Neural crest cell (in vitro differentiated cells): ENCODE measurements around the gene ASIC4. TPM values are rescaled to one million over a fixed set of nuclear protein-coding genes. Genes with fewer than 3 reads are reported as not detected.

Experiments
- DNase-seq: peaks from one replicate; pipeline ENCODE4 v3.0.0; 2021; ENCODE audit warnings: low read depth, mixed read lengths, low spot score
- H3K27ac Mint-ChIP-seq: one replicate; pipeline ENCODE4 v1.8.0; 2021; ENCODE audit warnings: mild to moderate bottlenecking, mixed read lengths; ENCODE audit not compliant: unreplicated experiment
- H3K27me3 Mint-ChIP-seq: 2 replicates; pipeline ENCODE4 v1.8.0; 2021; ENCODE audit warnings: low read depth, mild to moderate bottlenecking, mixed read lengths
- H3K36me3 Mint-ChIP-seq: 2 replicates; pipeline ENCODE4 v1.8.0; 2021; ENCODE audit warnings: low read depth, mild to moderate bottlenecking, mixed read lengths
- H3K4me1 Mint-ChIP-seq: 2 replicates; pipeline ENCODE4 v1.8.0; 2021; ENCODE audit warnings: mixed read lengths
- H3K4me3 Mint-ChIP-seq: one replicate; pipeline ENCODE4 v1.8.0; 2021; ENCODE audit warnings: mild to moderate bottlenecking, mixed read lengths
- H3K9me3 Mint-ChIP-seq: 2 replicates; pipeline ENCODE4 v1.8.0; 2021; ENCODE audit warnings: mixed read lengths
- total RNA-seq: library from RNA; stranded (reverse); gene quantifications from 2 replicates; pipeline ENCODE4 v1.2.1, GENCODE V29; 2021
- TF ChIP-seq, protein P1 (sequence below): fragments of 200-600 bp; sonication (generic); conservative IDR thresholded peaks from 2 replicates; pipeline ENCODE4 v1.5.0; 2021; ENCODE audit warnings: antibody characterized with exemption, mild to moderate bottlenecking

Gene ASIC4
- total RNA-seq, 1 donor from 2014 or later: 1.0 TPM

GRCh38 chr2:219562049-219563020 lies 48.1 kb downstream of the ASIC4 start:
- H3K4me3 Mint-ChIP-seq: peak overlapping the region; percentile 44
- TF ChIP-seq, protein P1, sequence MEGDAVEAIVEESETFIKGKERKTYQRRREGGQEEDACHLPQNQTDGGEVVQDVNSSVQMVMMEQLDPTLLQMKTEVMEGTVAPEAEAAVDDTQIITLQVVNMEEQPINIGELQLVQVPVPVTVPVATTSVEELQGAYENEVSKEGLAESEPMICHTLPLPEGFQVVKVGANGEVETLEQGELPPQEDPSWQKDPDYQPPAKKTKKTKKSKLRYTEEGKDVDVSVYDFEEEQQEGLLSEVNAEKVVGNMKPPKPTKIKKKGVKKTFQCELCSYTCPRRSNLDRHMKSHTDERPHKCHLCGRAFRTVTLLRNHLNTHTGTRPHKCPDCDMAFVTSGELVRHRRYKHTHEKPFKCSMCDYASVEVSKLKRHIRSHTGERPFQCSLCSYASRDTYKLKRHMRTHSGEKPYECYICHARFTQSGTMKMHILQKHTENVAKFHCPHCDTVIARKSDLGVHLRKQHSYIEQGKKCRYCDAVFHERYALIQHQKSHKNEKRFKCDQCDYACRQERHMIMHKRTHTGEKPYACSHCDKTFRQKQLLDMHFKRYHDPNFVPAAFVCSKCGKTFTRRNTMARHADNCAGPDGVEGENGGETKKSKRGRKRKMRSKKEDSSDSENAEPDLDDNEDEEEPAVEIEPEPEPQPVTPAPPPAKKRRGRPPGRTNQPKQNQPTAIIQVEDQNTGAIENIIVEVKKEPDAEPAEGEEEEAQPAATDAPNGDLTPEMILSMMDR: no peak
- H3K9me3 Mint-ChIP-seq: no peaks in the 10 kb centered on the region
- H3K36me3 Mint-ChIP-seq: peaks cover 8% of the 10 kb centered on the region
- no peaks in the 10 kb centered on the region for H3K27me3 Mint-ChIP-seq
- peak overlapping the region; percentile 71 for H3K27ac Mint-ChIP-seq
- DNase-seq: no peak
- H3K4me1 Mint-ChIP-seq: peaks cover 14% of the 10 kb centered on the region

- H3K36me3 Mint-ChIP-seq: peaks cover 8% of the 10 kb centered on the region
These were observed 49.1 kb downstream of the ASIC4 start for GRCh38 chr2:219563271-219563928.

GRCh38 chr2:219565130-219566080 lies 51.1 kb downstream of the ASIC4 start:
- Mint-ChIP-seq H3K9me3 (no peaks in the 10 kb centered on the region), H3K4me3 (no peak overlapping the region), H3K27ac (no peak overlapping the region), H3K4me1 (peaks cover 25% of the 10 kb centered on the region), H3K27me3 (no peaks in the 10 kb centered on the region), H3K36me3 (peaks cover 10% of the 10 kb centered on the region)
- TF ChIP-seq, protein P1: no peak
- DNase-seq: no peak

More at GRCh38 chr2:219563271-219563928, 49.1 kb downstream of the ASIC4 start:
- peak overlapping the region; percentile 10 for H3K4me3 Mint-ChIP-seq
- TF ChIP-seq, protein P1: no peak
- no peaks in the 10 kb centered on the region for H3K27me3 Mint-ChIP-seq
- no peak overlapping the region for H3K27ac Mint-ChIP-seq
- H3K4me1 Mint-ChIP-seq: peaks cover 14% of the 10 kb centered on the region
- DNase-seq: no peak
- H3K9me3 Mint-ChIP-seq: no peaks in the 10 kb centered on the region

GRCh38 chr2:219566640-219567039 lies 52.4 kb downstream of the ASIC4 start:
- peaks cover 10% of the 10 kb centered on the region for H3K36me3 Mint-ChIP-seq
- peaks cover 16% of the 10 kb centered on the region for H3K4me1 Mint-ChIP-seq
- TF ChIP-seq, protein P1: no peak
- peak overlapping the region; percentile 70 for H3K4me3 Mint-ChIP-seq
- DNase-seq: no peak
- no peaks in the 10 kb centered on the region for H3K27me3 Mint-ChIP-seq
- no peak overlapping the region for H3K27ac Mint-ChIP-seq
- no peaks in the 10 kb centered on the region for H3K9me3 Mint-ChIP-seq

GRCh38 chr2:219567131-219567530 lies 52.8 kb downstream of the ASIC4 start:
- no peaks in the 10 kb centered on the region for H3K27me3 Mint-ChIP-seq
- peak overlapping the region; percentile 66 for H3K4me3 Mint-ChIP-seq
- no peaks in the 10 kb centered on the region for H3K9me3 Mint-ChIP-seq
- peaks cover 17% of the 10 kb centered on the region for H3K4me1 Mint-ChIP-seq
- H3K36me3 Mint-ChIP-seq: peaks cover 10% of the 10 kb centered on the region
- DNase-seq: no peak
- H3K27ac Mint-ChIP-seq: no peak overlapping the region
- TF ChIP-seq, protein P1: no peak
